ENCODE results near the gene ZBTB44.
"Not testable (repeated sequence)": the region's sequence is repeated elsewhere in the genome, so short reads cannot be mapped to it uniquely, and the experiment has no call there.

The ZBTB44 gene

GRCh38 chr11:130312046-130312445 is 2.7 kb downstream of the ZBTB44 start:
- DNase-seq (ENCODE audit: low spot score): no peak

- DNase-seq (ENCODE audit: low spot score): no peak
These were observed 4.1 kb downstream of the ZBTB44 start for GRCh38 chr11:130310622-130311021.

- no peak for DNase-seq (ENCODE audit: low spot score)
These were observed 5.8 kb downstream of the ZBTB44 start for GRCh38 chr11:130308886-130309285.

GRCh38 chr11:130308059-130308458 is 6.7 kb downstream of the ZBTB44 start:
- DNase-seq (ENCODE audit: low spot score): no peak

GRCh38 chr11:130304651-130305050 is 10.1 kb downstream of the ZBTB44 start:
- DNase-seq (ENCODE audit: low spot score): peak; percentile 39

GRCh38 chr11:130301002-130301401 is 13.7 kb downstream of the ZBTB44 start:
- DNase-seq (ENCODE audit: low spot score): no peak

GRCh38 chr11:130300567-130300966 is 14.2 kb downstream of the ZBTB44 start:
- no peak for DNase-seq (ENCODE audit: low spot score)

- no peak for DNase-seq (ENCODE audit: low spot score)
These were observed 14.7 kb downstream of the ZBTB44 start for GRCh38 chr11:130299978-130300377.

GRCh38 chr11:130295657-130296056 is 19.1 kb downstream of the ZBTB44 start:
- no peak for DNase-seq (ENCODE audit: low spot score)

- DNase-seq (ENCODE audit: low spot score): no peak
These were observed 32.6 kb downstream of the ZBTB44 start for GRCh38 chr11:130282111-130282510.

GRCh38 chr11:130281341-130281740 is 33.4 kb downstream of the ZBTB44 start:
- DNase-seq (ENCODE audit: low spot score): not testable (repeated sequence)

- no peak for DNase-seq (ENCODE audit: low spot score)
These were observed 34.7 kb downstream of the ZBTB44 start for GRCh38 chr11:130279989-130280388.

GRCh38 chr11:130278745-130279144 is 36.0 kb downstream of the ZBTB44 start:
- no peak for DNase-seq (ENCODE audit: low spot score)

- DNase-seq (ENCODE audit: low spot score): peak; percentile 30
These were observed 36.6 kb downstream of the ZBTB44 start for GRCh38 chr11:130278151-130278550.

- no peak for DNase-seq (ENCODE audit: low spot score)
These were observed 42.4 kb downstream of the ZBTB44 start for GRCh38 chr11:130272336-130272735.

GRCh38 chr11:130269326-130269943 is 45.3 kb downstream of the ZBTB44 start:
- no peak for DNase-seq (ENCODE audit: low spot score)

GRCh38 chr11:130263351-130263750 is 51.4 kb downstream of the ZBTB44 start:
- DNase-seq (ENCODE audit: low spot score): no peak

GRCh38 chr11:130262424-130262823 is 52.3 kb downstream of the ZBTB44 start:
- no peak for DNase-seq (ENCODE audit: low spot score)

- no peak for DNase-seq (ENCODE audit: low spot score)
These were observed 53.1 kb downstream of the ZBTB44 start for GRCh38 chr11:130261571-130261970.

- no peak for DNase-seq (ENCODE audit: low spot score)
These were observed 54.0 kb downstream of the ZBTB44 start for GRCh38 chr11:130260742-130261141.

GRCh38 chr11:130260080-130260627 is 54.6 kb downstream of the ZBTB44 start:
- DNase-seq (ENCODE audit: low spot score): no peak

GRCh38 chr11:130251763-130252162 is 63.0 kb downstream of the ZBTB44 start:
- not testable (repeated sequence) for DNase-seq (ENCODE audit: low spot score)

- not testable (repeated sequence) for DNase-seq (ENCODE audit: low spot score)
These were observed 64.8 kb downstream of the ZBTB44 start for GRCh38 chr11:130249929-130250328.

- DNase-seq (ENCODE audit: low spot score): no peak
These were observed 65.3 kb downstream of the ZBTB44 start for GRCh38 chr11:130249371-130249770.
